Activated naive CD4-positive, alpha-beta T cell treated with anti-CD3 and anti-CD28 coated beads, Interleukin-2, amount 50 U/mL, for 24 hours (primary cell): ENCODE measurements around the gene GDF10.

Experiments used
- H3K27ac Mint-ChIP-seq: one replicate; pipeline ENCODE4 v1.8.0; 2021; ENCODE audit warnings: mild to moderate bottlenecking, mixed read lengths
- H3K27me3 Mint-ChIP-seq: one replicate; pipeline ENCODE4 v1.8.0; 2021; ENCODE audit warnings: mixed read lengths
- H3K36me3 Mint-ChIP-seq: one replicate; pipeline ENCODE4 v1.8.0; 2021; ENCODE audit warnings: mixed read lengths
- H3K4me1 Mint-ChIP-seq: one replicate; pipeline ENCODE4 v1.8.0; 2021; ENCODE audit warnings: mixed read lengths
- H3K4me3 Mint-ChIP-seq: one replicate; pipeline ENCODE4 v1.8.0; 2021; ENCODE audit warnings: mild to moderate bottlenecking, mixed read lengths
- H3K9me3 Mint-ChIP-seq: one replicate; pipeline ENCODE4 v1.8.0; 2021; ENCODE audit warnings: mixed read lengths

The GDF10 gene

GRCh38 chr10:47314416-47314970, 14.5 kb downstream of the GDF10 start:
- Mint-ChIP-seq H3K27ac (no peak overlapping the region), H3K27me3 (no peaks in the 10 kb centered on the region), H3K4me3 (no peak overlapping the region), H3K4me1 (peaks cover 20% of the 10 kb centered on the region), H3K9me3 (no peaks in the 10 kb centered on the region), H3K36me3 (no peaks in the 10 kb centered on the region)

- Mint-ChIP-seq H3K4me3 (no peak overlapping the region), H3K4me1 (peaks cover 18% of the 10 kb centered on the region), H3K27ac (no peak overlapping the region)
Measured at GRCh38 chr10:47315421-47315820, 15.4 kb downstream of the GDF10 start.

GRCh38 chr10:47316131-47316530, 16.1 kb downstream of the GDF10 start:
- H3K27me3 Mint-ChIP-seq = peaks cover 2% of the 10 kb centered on the region
- peaks cover 12% of the 10 kb centered on the region for H3K4me1 Mint-ChIP-seq
- no peaks in the 10 kb centered on the region for H3K36me3 Mint-ChIP-seq
- H3K27ac Mint-ChIP-seq = no peak overlapping the region
- H3K9me3 Mint-ChIP-seq = no peaks in the 10 kb centered on the region
- H3K4me3 Mint-ChIP-seq = no peak overlapping the region

More at GRCh38 chr10:47315421-47315820, 15.4 kb downstream of the GDF10 start:
- Mint-ChIP-seq H3K9me3 (no peaks in the 10 kb centered on the region), H3K36me3 (no peaks in the 10 kb centered on the region), H3K27me3 (no peaks in the 10 kb centered on the region)

- H3K27ac Mint-ChIP-seq = no peak overlapping the region
- peaks cover under 1% of the 10 kb centered on the region for H3K4me1 Mint-ChIP-seq
- peaks cover 4% of the 10 kb centered on the region for H3K27me3 Mint-ChIP-seq
- no peaks in the 10 kb centered on the region for H3K36me3 Mint-ChIP-seq
- no peak overlapping the region for H3K4me3 Mint-ChIP-seq
- H3K9me3 Mint-ChIP-seq = no peaks in the 10 kb centered on the region
Measured at GRCh38 chr10:47317251-47317650, 17.3 kb downstream of the GDF10 start.

GRCh38 chr10:47318706-47319105, 18.7 kb downstream of the GDF10 start:
- no peaks in the 10 kb centered on the region for H3K36me3 Mint-ChIP-seq
- no peaks in the 10 kb centered on the region for H3K4me1 Mint-ChIP-seq
- no peak overlapping the region for H3K27ac Mint-ChIP-seq
- no peak overlapping the region for H3K4me3 Mint-ChIP-seq
- peaks cover 4% of the 10 kb centered on the region for H3K27me3 Mint-ChIP-seq
- no peaks in the 10 kb centered on the region for H3K9me3 Mint-ChIP-seq

- Mint-ChIP-seq H3K9me3 (no peaks in the 10 kb centered on the region), H3K27me3 (peaks cover 4% of the 10 kb centered on the region), H3K36me3 (no peaks in the 10 kb centered on the region), H3K27ac (no peak overlapping the region), H3K4me3 (no peak overlapping the region), H3K4me1 (no peaks in the 10 kb centered on the region)
Measured at GRCh38 chr10:47319784-47320183, 19.8 kb downstream of the GDF10 start.

GRCh38 chr10:47320812-47321211, 20.8 kb downstream of the GDF10 start:
- H3K4me3 Mint-ChIP-seq = no peak overlapping the region
- H3K36me3 Mint-ChIP-seq = no peaks in the 10 kb centered on the region
- H3K4me1 Mint-ChIP-seq = no peaks in the 10 kb centered on the region
- H3K27me3 Mint-ChIP-seq = peaks cover 4% of the 10 kb centered on the region
- no peak overlapping the region for H3K27ac Mint-ChIP-seq
- H3K9me3 Mint-ChIP-seq = no peaks in the 10 kb centered on the region

- no peaks in the 10 kb centered on the region for H3K36me3 Mint-ChIP-seq
- H3K27me3 Mint-ChIP-seq = peaks cover 4% of the 10 kb centered on the region
Measured at GRCh38 chr10:47321521-47322195, 21.7 kb downstream of the GDF10 start.

GRCh38 chr10:47322300-47323061, 22.5 kb downstream of the GDF10 start, which contains the start of gene GDF2:
Gene GDF2 (plus strand): TSS chr10:47322454. CDS start chr10:47322669, 215 bp downstream.
- H3K27ac Mint-ChIP-seq = no peak within 1 kb of the TSS
- no peaks in the 10 kb centered on the region for H3K4me1 Mint-ChIP-seq
- no peak within 1 kb of the TSS for H3K4me3 Mint-ChIP-seq
- H3K9me3 Mint-ChIP-seq = no peaks in the 10 kb centered on the region
- H3K27me3 Mint-ChIP-seq = peaks cover 4% of the 10 kb centered on the region
- H3K36me3 Mint-ChIP-seq = no peaks in the 10 kb centered on the region

More at GRCh38 chr10:47321521-47322195, 21.7 kb downstream of the GDF10 start:
- Mint-ChIP-seq H3K4me1 (no peaks in the 10 kb centered on the region), H3K9me3 (no peaks in the 10 kb centered on the region), H3K27ac (no peak overlapping the region), H3K4me3 (no peak overlapping the region)

- Mint-ChIP-seq H3K4me1 (no peaks in the 10 kb centered on the region), H3K36me3 (no peaks in the 10 kb centered on the region), H3K9me3 (no peaks in the 10 kb centered on the region), H3K27me3 (peaks cover 4% of the 10 kb centered on the region), H3K27ac (no peak overlapping the region), H3K4me3 (no peak overlapping the region)
Measured at GRCh38 chr10:47323087-47323486, 23.1 kb downstream of the GDF10 start.

- Mint-ChIP-seq H3K9me3 (no peaks in the 10 kb centered on the region), H3K4me3 (no peak overlapping the region), H3K36me3 (no peaks in the 10 kb centered on the region), H3K27ac (no peak overlapping the region), H3K4me1 (no peaks in the 10 kb centered on the region), H3K27me3 (peaks cover 4% of the 10 kb centered on the region)
Measured at GRCh38 chr10:47323636-47324296, 23.8 kb downstream of the GDF10 start.

- Mint-ChIP-seq H3K27ac (no peak overlapping the region), H3K4me3 (no peak overlapping the region), H3K9me3 (no peaks in the 10 kb centered on the region), H3K36me3 (no peaks in the 10 kb centered on the region), H3K27me3 (peaks cover 4% of the 10 kb centered on the region), H3K4me1 (no peaks in the 10 kb centered on the region)
Measured at GRCh38 chr10:47325303-47326291, 25.6 kb downstream of the GDF10 start.

- no peaks in the 10 kb centered on the region for H3K4me1 Mint-ChIP-seq
- H3K36me3 Mint-ChIP-seq = no peaks in the 10 kb centered on the region
- no peaks in the 10 kb centered on the region for H3K9me3 Mint-ChIP-seq
- H3K27ac Mint-ChIP-seq = no peak overlapping the region
- no peak overlapping the region for H3K4me3 Mint-ChIP-seq
- no peaks in the 10 kb centered on the region for H3K27me3 Mint-ChIP-seq
Measured at GRCh38 chr10:47326306-47326926, 26.4 kb downstream of the GDF10 start.

GRCh38 chr10:47326927-47327330, 26.9 kb downstream of the GDF10 start:
- no peaks in the 10 kb centered on the region for H3K27me3 Mint-ChIP-seq
- no peak overlapping the region for H3K4me3 Mint-ChIP-seq
- H3K27ac Mint-ChIP-seq = no peak overlapping the region
- H3K36me3 Mint-ChIP-seq = no peaks in the 10 kb centered on the region
- no peaks in the 10 kb centered on the region for H3K4me1 Mint-ChIP-seq
- H3K9me3 Mint-ChIP-seq = no peaks in the 10 kb centered on the region
